Retina (tissue), 1 donor: ENCODE measurements around the gene BTBD19.
"Not testable (repeated sequence)": the region's sequence is repeated elsewhere in the genome, so short reads cannot be mapped to it uniquely, and the experiment has no call there.

Experiments
- DNase-seq: peaks from one replicate; pipeline ENCODE4 v3.0.0-alpha.2; 2016

The BTBD19 gene, protein sequence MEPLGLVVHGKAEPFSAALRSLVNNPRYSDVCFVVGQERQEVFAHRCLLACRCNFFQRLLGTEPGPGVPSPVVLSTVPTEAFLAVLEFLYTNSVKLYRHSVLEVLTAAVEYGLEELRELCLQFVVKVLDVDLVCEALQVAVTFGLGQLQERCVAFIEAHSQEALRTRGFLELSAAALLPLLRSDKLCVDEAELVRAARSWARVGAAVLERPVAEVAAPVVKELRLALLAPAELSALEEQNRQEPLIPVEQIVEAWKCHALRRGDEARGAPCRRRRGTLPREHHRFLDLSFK

DNA sequence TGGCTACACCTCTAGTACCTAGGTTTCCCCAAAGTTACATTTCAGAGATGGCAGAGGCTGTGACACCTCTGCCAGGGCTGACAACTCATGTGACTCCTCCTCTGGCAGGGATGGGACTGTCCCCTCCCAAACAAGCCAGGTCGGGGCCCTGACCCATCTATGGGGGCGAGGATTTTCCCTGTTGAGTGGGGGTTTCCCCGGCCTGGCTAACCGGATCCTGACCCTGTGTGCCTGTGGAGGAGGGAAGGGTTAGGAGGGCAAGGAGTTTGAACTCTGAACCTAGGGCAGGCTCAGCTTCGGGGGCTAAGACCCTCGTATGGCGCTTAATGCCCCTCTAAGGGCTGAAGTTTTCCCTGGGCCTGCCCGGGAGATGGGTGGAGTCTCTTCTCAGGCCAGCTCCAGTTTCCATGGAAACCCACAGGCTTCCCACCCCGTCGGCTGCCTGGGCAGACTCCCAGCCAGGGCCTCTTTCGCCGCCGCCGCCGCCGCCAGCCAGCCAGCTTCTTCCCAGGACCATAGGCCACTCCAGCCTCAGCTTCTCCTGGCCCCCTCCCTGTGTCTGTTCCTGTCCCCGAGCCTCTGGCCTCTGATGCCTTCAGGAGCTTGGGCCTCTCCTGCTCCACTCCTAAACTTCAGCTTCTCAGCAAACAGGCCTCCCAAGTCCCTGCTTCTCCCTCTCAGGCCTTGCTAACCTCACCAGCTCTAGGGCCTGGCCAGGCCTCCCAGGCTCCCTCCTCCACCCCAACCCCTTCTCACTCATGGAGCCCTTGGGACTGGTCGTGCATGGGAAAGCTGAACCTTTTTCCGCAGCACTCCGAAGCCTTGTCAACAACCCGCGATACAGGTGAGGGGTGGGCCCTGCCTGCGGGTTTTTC lies at the start of gene BTBD19:
Gene BTBD19, plus strand, starts transcription at position 461 of the 875 bp plus-strand sequence. Its CDS starts 298 bp downstream, at position 759.
- DNase-seq = peak; percentile 87

DNA sequence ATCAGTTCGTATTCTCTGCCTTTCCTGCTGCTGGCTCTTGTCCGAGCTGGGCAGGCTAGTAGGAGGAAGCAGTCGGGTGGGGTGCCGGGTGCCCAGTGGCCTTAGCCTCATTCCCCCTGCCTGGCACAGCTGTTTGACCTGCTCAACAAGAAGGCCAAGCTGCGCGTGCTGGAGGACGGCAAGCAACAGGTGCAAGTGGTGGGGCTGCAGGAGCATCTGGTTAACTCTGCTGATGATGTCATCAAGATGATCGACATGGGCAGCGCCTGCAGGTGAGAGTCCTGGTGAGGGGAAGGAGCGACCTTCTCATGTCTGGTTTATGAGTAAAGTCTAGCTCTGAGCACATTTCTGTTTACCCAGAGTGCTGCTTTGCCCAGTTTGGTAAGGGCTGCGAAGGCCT lies 49.2 kb upstream of the BTBD19 start:
- DNase-seq = no peak

DNA sequence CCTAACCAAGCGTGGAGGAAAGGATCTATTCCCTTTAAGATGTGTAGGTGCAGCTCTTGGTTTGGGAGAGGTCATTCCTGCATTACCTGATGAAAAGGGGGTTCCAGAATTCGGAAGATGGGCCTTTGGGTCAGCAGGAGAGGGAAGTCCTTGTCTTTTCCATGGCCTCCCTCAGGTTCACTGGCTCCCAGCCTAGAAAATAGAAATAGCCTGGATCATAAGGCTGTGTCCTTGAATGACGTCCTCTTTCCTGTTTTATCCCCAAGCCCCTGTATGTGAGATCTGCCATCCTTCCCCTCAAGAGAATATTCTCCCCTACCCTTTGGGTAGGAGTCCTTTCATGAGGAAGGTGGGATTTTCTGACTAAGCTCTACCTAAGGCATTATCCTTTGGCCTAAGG lies 47.4 kb upstream of the BTBD19 start:
- DNase-seq = no peak

DNA sequence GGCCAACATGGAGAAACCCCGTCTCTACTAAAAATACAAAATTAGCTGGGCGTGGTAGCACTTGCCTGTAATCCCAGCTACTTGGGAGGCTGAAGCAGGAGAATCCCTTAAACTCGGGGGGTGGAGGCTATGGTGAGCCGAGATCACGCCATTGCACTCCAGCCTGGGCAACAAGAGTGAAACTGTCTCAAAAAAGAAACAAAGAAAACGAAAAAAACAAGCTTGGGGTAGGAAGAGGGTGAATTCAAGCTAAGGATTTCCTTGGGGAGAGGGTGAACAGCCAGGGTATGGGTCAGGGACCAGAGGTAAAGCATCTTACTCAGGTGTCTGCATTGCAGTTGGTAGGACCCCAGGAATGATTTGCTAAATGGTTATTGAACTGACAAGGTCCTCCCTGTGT lies 41.9 kb upstream of the BTBD19 start:
- not testable (repeated sequence) for DNase-seq

DNA sequence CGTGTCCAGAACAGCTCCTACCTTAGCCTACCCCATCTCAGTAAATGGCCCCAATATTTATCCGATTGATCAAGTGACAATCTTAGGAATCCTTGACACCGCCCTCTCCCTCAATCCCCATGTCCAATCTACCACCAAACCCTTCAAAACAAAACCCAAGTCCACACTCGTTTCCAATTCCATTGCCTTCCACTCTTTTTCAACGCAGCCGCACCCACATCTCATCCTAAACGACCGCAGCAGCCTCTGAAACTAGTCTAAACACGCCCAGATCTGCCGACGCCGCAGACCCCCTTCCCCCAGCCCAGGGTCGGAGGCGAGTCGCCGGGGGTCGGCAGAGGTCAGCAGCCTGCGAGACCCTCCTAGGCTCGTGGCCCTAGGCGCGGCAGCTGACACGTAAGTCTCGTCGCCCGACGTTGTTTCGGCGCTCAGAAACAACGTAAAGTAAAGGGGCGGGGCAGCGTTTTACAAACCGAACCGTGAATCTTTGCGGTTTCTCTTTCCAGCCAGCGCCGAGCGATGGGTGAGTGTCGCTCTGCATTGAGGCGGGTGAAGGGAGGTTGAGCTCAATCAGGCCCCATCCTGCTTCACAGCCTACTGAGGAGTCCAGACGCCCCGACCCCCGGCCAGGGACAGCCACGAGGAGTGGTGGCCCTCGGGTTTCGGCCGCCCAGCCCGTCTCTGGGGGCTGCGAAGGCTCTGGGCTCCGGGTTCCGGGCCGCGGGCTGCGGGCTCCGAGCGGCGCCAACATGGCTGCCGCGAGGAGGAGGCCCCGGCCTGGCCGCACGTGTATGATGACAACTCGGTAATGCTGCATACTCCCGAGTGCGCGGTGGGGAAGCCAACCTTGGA lies 33.0 kb upstream of the BTBD19 start, which contains the start of gene RPS8:
Gene RPS8, plus strand, starts transcription at position 463 of the 852 bp plus-strand sequence. Its CDS starts 57 bp downstream, at position 520.
- DNase-seq = peak; percentile 97

DNA sequence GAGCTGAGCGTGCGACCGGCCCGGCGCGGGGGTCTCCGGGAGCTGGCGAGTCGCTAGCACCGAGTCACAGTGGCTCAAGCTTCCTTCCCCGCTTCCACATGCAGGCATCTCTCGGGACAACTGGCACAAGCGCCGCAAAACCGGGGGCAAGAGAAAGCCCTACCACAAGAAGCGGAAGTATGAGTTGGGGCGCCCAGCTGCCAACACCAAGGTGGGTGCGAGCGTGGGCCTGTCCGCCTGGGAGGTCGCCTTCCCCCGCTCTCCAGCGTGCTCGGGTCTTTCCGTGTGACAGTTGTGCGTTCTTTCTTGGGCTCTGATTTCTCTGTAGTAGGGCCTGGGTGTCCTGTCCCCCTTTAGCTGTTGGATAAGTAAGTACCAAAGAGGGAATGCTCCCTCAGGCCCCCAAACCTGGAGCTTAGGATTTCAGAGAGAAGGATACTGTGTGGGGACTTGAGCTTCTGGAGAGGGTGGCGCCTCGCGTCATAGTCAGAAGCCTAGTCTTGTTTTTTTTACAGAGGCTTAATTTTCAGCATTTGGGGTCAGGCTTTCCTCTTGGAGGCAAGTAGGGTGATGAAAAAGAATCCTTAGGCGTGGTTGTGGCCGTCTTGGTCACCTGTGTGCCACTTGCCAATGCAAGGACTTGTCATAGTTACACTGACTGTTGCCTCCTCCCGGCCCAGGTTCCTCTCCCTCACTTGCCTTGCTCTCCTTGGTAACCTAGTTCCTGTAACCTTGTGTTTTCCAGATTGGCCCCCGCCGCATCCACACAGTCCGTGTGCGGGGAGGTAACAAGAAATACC lies 32.2 kb upstream of the BTBD19 start:
- no peak for DNase-seq

DNA sequence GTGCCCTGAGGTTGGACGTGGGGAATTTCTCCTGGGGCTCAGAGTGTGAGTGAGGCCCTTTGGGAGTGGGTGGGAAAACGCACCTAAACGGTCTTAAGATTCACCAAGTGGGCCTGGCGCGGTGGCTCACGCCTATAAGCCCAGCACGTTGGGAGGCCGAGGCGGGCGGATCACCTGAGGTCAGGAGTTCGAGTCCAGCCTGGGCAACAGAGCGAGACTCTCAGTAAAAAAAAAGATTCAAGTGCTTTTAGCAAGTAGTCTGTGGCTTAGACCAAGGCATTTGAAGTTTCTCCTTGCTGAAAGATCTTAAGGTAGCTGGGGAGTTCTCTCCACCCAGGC lies 31.6 kb upstream of the BTBD19 start:
- no peak for DNase-seq

DNA sequence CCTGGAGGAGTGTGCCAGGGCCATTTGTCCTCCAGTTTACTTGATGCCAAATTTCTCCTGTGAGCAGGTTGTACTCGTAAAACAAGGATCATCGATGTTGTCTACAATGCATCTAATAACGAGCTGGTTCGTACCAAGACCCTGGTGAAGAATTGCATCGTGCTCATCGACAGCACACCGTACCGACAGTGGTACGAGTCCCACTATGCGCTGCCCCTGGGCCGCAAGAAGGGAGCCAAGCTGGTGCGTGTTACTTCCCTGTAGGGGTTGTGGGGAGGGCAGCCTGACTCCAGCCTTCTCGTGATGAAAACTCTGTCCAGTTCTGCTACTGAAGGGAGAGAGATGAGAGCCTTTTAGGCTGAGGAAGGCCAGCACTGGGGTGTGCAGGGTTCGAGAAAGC lies 30.8 kb upstream of the BTBD19 start:
- no peak for DNase-seq

DNA sequence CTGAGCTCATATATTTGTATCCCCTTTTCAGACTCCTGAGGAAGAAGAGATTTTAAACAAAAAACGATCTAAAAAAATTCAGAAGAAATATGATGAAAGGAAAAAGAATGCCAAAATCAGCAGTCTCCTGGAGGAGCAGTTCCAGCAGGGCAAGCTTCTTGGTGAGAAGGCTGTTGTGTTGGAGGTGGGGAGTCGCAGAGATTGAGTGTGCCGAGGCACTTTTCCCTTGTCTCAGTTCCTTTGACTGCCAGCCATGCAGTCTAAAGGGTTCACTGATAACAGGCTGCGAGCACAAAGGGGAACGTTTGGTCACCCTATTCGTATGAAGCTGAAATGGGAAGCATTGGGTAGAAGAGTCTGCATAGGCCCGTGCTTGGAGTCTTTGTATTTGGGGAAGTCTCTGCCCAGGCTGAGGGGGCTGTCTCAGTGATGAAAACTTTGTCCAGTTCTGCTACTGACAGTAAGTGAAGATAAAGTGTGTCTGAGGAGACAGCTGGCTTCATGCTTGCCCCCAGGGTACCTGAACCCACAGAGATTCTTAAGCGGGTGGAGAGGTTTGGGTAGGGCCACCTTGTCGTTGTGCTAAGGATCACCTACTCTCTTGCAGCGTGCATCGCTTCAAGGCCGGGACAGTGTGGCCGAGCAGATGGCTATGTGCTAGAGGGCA lies 30.2 kb upstream of the BTBD19 start:
- no peak for DNase-seq

DNA sequence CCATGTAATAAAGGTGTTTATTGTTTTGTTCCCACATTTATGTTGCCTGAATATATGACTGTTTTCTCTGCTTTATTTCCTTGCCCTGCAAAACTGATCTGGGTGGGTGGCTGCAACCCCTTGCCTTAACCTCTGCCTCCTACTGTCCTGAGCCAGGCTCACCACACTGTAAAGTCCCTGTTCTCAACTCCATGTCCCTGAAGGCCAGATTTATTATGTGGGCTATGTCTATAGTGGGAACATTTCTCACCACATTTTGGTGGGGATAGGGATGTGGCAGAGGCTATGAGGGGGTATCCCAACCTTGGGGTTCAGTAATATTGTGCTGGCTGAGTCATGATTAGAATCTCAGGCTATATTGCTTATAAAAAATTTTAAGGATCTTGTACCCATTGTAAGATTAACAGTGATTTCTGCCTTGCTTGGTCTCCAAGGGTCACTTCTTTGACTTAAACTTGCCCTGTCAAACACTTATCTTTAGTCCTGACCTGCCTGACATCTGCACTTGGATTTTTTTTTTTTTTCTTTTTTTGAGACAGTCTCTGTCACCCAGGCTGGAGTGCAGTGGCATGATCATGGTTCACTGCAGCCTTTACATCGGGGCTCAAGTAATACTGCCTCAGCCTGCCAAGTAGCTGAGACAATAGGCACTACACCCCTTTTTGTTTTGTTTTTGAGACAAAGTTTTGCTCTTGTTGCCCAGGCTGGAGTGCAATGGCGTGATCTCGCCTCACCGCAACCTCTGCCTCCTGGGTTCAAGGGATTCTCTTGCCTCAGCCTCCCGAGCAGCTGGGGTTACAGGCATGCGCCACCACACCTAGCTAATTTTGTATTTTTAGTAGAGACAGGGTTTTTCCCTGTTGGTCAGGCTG lies 29.4 kb upstream of the BTBD19 start:
- no peak for DNase-seq

DNA sequence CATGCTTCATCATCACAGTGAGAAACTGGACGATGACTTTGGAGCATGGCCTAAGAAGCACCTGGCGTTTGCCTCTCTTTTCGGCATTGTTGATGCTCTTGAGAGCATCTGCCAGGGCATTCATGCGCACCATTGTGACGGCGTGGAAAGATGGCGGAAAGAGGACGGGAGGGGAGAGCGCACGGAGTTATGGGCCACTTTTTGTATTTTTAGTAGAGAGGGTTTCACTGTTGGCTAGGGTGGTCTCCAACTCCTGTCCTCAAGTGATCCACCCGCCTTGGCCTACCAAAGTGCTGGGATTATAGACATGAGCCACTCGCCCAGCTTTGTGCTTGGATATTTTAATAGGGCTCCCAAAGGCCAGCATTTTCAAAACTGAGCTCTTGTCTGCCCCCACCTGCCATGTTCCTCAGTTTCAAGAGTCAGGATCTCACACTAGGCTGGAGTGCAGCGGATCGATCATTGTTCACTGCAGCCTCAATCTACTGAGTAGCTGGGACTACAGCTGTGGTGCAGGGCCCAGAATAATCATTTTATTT lies 27.7 kb upstream of the BTBD19 start:
- DNase-seq = no peak

DNA sequence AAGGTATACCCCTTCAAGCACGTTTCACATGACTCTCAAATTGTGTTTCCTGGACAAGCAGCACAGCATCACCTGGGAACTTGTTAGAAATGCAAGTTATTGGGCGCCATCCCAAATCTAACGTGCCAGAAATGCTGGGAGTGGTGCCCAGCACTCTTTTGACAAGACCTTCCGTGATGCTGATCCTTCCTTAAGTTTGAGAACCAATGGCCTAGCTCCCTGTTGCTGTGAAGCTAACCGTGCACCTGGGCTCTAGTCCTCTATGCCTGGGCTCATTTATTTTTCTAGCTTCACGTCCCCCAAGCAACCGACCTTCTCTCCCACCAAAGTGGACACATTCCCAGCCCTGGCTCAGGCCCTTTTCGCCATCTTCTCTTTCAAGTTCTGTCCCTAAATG lies 24.6 kb upstream of the BTBD19 start:
- no peak for DNase-seq

DNA sequence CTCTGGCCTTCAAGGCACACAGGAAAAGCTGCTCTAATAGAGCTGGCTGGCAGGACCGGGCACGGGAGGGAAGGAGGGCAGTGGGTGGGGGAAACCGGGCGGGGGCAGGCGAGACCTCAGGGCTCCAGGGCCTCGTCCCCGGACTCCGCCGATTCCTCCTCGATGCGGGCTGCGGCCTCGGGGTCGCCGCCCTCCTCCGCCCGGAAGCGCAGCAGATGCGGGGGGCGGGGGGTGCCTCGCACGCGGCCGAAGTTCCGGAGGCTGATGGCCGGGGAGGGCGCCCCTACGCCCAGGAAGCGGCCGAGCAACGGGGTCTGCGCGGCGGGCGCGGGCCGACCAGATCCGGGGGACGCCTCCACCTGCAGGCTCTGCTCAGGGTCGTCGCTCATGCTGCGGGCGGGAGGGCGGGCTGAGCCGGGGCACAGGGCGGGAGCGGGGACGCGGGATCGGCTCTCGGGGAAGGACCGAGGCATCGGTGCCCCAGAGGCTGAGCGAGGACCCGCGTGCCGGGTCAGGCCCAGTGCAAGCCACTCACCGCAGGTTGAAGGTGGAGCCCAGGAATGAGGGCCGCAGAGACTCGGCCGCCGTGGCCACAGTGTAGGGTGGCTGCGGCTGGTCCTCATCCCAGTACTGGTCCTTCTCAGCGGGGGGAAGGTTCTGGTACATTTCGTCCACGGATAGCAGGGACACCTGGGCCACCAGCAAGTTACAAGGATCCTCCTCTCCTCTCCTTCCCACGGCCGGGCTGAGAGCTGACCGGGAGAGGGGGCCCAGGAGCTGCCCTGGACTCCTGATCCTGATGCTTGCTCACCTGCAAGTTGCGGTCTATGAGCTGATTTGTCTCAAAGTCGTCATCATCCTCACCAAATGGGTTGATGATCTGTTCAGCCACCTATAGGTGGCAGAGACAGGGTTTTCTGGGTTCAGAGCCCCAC lies 24.0 kb upstream of the BTBD19 start:
- peak; percentile 64 for DNase-seq

DNA sequence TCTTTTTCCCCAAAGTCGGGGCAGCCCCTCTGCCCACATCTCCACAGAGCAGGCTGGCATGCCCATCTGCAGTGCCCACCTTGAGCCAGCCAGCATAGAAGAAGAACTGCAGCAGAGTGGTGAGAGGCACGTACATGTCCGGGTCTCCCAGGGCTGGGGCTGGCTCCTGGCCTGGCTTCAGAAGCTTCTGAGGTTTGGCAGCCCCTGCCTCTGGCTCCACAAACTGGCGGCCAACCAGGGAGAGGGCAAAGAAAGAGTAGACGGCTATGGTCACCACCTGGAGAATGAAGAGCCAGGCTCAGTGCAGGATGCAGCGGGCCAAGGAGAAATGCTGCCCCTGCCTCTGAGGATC lies 23.3 kb upstream of the BTBD19 start:
- DNase-seq = no peak

DNA sequence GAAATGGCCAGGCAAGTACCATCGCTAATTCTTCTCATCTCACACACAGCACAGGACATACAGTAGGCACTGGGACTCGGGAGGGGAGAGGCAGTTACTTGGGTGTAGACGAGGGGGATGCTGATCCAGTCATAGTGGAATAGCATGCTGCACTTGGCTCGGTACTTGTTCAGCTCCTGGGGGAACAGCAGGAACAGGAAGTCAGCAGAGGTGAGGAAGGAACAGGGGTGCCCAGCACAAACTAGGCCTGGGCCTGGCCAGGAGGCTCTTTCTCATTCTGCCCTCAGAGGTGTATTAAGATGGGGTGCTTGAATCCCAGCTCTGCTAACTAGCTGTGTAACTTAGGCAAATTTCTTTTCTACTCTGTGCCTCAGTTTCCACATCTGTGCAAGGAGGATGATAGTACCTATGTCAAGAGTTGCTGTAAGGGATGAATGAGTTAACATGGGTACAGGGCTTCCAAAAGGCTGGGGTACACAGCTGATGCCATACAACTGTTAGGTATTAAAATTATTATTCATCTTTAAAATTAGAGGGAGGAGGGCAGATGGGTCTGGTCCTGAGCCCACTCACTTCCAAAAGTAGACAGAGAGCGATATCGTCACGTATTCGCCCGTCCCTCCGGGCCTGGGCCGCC lies 22.7 kb upstream of the BTBD19 start:
- no peak for DNase-seq

DNA sequence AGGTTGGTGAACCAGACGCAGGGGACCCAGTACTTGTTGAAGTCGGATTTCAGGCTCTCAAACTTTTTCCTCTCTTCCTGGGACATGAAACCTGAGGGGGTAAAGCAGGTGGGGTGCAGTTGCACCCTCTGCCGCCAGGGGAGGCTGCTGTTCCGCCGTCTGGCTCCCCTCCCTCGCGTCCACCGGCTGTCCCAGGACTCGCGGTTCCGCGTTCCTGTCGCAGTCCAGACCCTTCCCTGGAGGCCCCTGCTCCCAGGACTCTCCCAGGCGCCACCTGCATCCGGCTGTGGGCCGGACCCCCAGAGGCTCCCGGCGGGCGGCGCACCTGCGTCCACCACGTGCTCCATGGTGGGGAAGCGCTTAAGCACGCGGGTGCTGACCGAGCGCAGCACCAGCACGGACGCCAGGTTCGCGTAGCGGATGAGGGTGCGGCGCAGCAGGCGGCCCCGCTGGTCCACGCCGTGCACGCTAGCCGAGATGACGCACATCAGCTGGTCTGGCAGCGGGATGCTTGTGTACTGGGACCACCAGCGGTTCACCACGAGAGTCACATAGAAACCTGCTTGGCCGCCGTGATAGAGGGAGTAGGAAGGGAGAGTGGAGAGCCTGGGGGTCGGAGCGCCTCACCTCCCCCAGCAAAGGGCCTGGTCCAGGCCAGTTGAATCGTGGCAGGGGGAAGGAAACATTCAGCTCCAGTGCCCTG lies 22.0 kb upstream of the BTBD19 start:
- peak; percentile 92 for DNase-seq

DNA sequence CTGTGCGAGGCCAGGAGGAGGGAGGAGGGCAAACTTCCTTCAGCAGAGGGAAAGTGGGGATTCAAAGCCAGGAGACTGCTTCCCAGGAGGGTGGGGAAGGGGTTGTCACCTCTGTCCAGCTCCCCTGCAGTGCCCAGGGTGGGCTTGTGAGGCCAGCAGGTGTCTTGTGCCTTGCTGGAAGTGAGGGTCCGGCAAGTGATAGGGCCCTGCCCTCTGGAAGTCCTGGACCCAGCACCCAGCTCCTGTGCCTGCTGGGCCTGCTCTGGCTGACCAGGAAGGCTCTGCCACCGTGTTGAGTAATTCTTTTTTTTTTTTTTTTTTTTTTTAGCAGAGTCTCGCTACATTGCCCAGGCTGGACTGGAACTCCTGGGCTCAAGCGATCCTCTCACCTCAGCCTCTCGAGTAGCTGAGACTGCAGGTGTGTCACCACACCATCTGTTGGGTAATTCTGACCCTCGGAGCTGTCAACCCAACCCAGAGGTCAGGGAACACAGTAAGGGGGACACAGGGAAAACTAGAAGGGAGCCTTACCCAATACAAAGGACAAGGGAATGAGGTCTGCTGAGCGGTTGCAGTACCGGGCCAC lies 21.4 kb upstream of the BTBD19 start:
- DNase-seq = no peak

DNA sequence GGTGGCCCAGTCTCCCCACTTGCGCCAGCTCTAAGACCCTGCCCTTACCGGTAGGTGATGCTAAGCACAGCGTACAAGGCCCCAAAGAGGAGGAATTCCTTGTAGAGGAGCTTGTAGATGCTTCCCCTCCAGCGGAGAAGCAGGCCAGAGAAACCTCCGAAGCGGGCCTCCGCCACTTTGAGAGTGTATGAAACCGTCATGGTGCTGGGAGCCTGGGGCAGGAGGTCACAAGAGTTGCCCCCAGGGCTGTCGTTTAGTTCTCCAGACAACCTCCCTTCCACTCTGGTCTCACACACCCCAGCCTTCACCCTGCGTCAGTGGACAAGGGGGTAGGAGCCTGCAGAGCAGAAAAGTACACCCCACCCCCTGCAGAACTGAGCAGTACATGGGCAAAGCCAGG lies 20.8 kb upstream of the BTBD19 start:
- no peak for DNase-seq
